Central memory CD8-positive, alpha-beta T cell (primary cell): ENCODE results near the gene HYAL1.
"Not testable (repeated sequence)": the region's sequence is repeated elsewhere in the genome, so short reads cannot be mapped to it uniquely, and the experiment has no call there.

Source experiments
- ATAC-seq: fragments of 150-1000 bp; cut with Tn5 transposase; replicated peaks from 2 replicates; pipeline ENCODE4 v1.10.0; 2022; ENCODE audit warnings: mild to moderate bottlenecking, moderate FRiP score, moderate number of reproducible peaks; ENCODE audit not compliant: poor library complexity, severe bottlenecking; ENCODE audit errors: extremely low read depth
- DNase-seq, 2 donors: peaks; one replicate each; pipeline ENCODE4 v3.0.0; 2021; ENCODE audit warnings: low spot score in 2 of 2
- H3K27ac Mint-ChIP-seq: one replicate; pipeline ENCODE4 v1.8.0; 2022; ENCODE audit warnings: low read depth, mild to moderate bottlenecking, moderate library complexity, mixed read lengths
- H3K27me3 Mint-ChIP-seq: one replicate; pipeline ENCODE4 v1.8.0; 2022; ENCODE audit warnings: mixed read lengths
- H3K36me3 Mint-ChIP-seq: one replicate; pipeline ENCODE4 v1.8.0; 2022; ENCODE audit warnings: mild to moderate bottlenecking, moderate library complexity, mixed read lengths; ENCODE audit not compliant: insufficient read depth
- H3K4me1 Mint-ChIP-seq: one replicate; pipeline ENCODE4 v1.8.0; 2022; ENCODE audit warnings: mixed read lengths
- H3K4me3 Mint-ChIP-seq: one replicate; pipeline ENCODE4 v1.8.0; 2022; ENCODE audit warnings: mild to moderate bottlenecking, moderate library complexity, mixed read lengths
- H3K9me3 Mint-ChIP-seq: one replicate; pipeline ENCODE4 v1.8.0; 2022; ENCODE audit warnings: mixed read lengths

HYAL1 gene

DNA sequence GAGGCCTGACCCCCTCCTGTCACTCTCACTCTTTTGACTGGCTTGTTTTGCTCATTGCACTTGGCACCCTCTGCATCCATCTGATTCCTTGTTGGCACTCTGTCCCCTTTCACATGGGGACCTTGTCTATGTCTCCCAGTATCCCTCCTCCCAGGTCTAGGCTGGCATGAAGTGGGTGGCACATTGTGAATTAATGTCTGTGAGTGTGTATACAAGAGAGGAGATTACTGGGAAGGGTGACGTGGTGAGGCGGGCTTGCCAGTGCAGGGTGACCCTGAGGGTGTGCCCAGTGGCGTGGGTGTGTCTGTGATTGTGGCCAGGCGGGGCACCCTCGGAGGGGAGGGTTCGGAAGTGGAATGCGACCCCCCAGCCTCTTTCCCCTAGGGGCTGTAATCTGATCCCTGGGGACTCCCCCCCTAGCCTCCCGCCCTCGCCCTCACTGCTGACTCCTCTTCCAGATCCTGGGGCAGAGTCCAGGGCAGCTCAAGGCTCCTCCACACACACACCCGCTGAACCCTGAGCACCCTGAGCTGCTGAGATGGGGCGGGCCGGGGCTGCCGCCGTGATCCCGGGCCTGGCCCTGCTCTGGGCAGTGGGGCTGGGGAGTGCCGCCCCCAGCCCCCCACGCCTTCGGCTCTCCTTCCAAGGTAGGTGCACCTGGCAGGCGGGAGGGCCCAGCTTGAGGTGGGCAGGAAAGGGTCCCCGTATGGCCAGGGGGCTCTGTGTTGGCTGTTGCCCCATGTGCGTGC is 34.5 kb downstream of the HYAL1 start, which contains the start of gene SEMA3B:
TSS of gene SEMA3B (plus strand) at position 445 of the 749 bp plus-strand sequence. CDS start at position 539, 94 bp downstream.
- Mint-ChIP-seq H3K27me3 (peaks cover 10% of the 10 kb centered on the region), H3K27ac (no peak within 1 kb of the TSS), H3K4me1 (peaks cover 6% of the 10 kb centered on the region), H3K9me3 (no peaks in the 10 kb centered on the region), H3K36me3 (peaks cover 9% of the 10 kb centered on the region), H3K4me3 (no peak within 1 kb of the TSS)
- DNase-seq (no peak), ATAC-seq (no peak)

DNA sequence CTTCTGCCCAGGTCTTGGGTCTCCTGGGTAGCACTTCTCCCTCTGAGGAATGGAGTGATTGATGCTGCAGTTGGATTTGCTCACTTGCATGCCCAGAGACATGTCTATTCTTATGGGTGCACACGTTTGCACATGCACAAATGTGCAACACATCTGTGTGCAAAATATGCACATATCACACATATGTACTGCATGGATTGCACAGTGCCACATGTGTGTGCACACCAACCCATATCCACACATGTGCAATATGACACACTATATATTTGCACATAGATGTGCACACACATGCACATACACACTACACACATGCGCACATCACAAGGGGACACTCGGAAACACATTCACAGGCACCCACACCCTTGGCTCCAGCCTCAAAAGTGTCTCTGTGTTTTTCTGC is 35.1 kb downstream of the HYAL1 start:
- H3K9me3 Mint-ChIP-seq: no peaks in the 10 kb centered on the region
- no peak for DNase-seq
- H3K4me1 Mint-ChIP-seq: peaks cover 6% of the 10 kb centered on the region
- H3K27ac Mint-ChIP-seq: no peak overlapping the region
- H3K36me3 Mint-ChIP-seq: peaks cover 9% of the 10 kb centered on the region
- no peak overlapping the region for H3K4me3 Mint-ChIP-seq
- peaks cover 7% of the 10 kb centered on the region for H3K27me3 Mint-ChIP-seq
- no peak for ATAC-seq

DNA sequence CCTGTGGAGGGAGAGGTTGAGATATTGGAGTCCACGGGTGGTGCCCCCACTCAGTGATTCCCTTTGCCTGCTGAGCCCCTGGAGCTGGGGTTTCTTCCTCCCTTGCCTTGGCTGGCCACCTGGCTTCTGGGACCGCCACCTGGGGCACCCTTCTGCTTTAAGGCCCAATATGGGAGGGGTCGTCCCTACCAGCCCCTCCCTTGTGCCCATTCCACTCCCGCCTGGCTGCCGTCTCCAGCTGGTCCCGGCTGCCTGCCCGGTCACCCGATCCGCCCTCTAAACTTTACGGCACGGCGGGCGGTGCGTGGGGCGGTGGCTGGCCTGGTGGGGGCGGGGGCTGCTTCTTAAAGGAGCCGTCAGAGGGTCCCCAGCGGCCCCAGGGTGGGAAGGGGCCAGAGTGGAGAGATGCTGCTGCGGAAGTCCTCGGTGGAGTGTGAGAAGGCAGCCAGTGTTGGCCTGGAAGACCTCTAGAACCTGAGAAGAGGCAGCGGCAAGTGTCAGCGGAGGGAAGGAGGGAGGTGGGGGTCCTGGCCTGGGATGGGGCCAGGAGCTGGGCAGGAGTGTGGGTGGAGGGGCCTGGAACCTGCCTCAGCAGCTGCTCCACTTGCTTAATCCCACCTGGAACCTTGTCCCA is 36.0 kb downstream of the HYAL1 start:
- no peak overlapping the region for H3K27ac Mint-ChIP-seq
- peaks cover 5% of the 10 kb centered on the region for H3K36me3 Mint-ChIP-seq
- H3K27me3 Mint-ChIP-seq: no peaks in the 10 kb centered on the region
- DNase-seq (no peak), ATAC-seq (no peak)
- H3K4me1 Mint-ChIP-seq: no peaks in the 10 kb centered on the region
- no peak overlapping the region for H3K4me3 Mint-ChIP-seq
- no peaks in the 10 kb centered on the region for H3K9me3 Mint-ChIP-seq

DNA sequence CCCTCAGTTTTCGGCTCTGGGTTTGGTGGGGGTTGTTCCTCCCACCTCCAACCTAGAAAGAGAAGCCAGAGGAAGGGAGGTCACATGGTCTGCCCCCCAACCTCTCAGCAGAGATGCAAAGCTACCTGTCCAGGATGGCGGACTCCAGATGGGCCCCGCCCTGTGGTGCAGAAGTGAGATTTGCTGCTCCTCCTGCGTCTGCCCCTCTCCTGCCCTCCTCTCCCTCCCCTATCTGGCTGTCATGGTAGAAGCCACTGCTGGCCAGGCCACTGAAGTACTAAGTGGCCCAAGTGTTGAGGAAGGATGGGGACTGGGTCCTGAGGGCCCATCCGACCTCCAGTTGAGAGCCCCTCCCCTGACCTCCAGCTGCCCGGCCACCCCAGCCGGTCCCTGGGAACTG is 36.5 kb downstream of the HYAL1 start:
- no peak overlapping the region for H3K4me3 Mint-ChIP-seq
- no peak for DNase-seq
- H3K4me1 Mint-ChIP-seq: no peaks in the 10 kb centered on the region
- H3K27ac Mint-ChIP-seq: no peak overlapping the region
- no peaks in the 10 kb centered on the region for H3K9me3 Mint-ChIP-seq
- H3K27me3 Mint-ChIP-seq: no peaks in the 10 kb centered on the region
- ATAC-seq: no peak
- H3K36me3 Mint-ChIP-seq: peaks cover 4% of the 10 kb centered on the region

DNA sequence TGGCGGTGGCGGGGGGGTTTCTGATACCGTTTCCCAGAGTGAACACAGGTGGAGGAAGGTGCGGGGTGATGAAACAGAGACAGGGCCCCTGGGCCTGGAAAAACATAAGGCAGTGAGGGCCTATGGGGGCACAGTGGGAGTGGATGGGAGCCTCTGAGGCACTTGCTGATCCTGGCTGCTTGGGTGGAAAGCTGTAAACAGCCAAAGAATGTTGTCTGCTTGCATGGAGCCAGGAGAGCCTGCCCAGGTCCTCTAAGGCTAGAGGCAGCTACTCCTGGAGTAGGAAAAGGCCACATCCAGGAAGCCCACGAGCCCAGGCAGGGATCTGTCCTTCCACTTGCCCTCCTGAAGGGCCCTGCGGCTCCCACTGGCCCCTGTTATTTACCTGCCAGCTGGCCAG is 37.4 kb downstream of the HYAL1 start:
- Mint-ChIP-seq H3K27ac (no peak overlapping the region), H3K9me3 (no peaks in the 10 kb centered on the region), H3K4me1 (no peaks in the 10 kb centered on the region), H3K36me3 (peaks cover 2% of the 10 kb centered on the region), H3K27me3 (no peaks in the 10 kb centered on the region), H3K4me3 (no peak overlapping the region)
- DNase-seq (no peak), ATAC-seq (no peak)

DNA sequence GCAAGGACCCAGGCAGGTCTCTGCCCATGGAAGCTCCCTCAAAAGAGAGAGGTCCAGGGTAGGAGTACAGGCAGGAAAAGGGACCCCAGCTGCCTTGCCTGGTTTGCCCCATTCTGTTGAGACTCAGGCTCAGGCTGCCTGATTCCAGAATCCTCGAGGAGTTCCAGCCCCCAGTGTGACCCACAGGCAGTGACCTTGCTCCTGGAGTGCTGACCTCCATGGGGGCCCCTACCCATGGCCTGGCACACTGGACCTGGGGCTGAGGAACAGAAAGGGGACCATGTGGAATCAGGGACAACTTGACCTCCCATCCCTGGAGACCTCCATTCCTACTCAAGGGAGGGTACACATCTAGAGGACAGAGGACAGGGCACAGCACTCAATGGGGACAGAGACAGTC is 37.8 kb downstream of the HYAL1 start:
- H3K4me3 Mint-ChIP-seq: no peak overlapping the region
- no peaks in the 10 kb centered on the region for H3K4me1 Mint-ChIP-seq
- H3K36me3 Mint-ChIP-seq: peaks cover 2% of the 10 kb centered on the region
- H3K27ac Mint-ChIP-seq: no peak overlapping the region
- no peaks in the 10 kb centered on the region for H3K27me3 Mint-ChIP-seq
- no peak for ATAC-seq
- no peak for DNase-seq
- H3K9me3 Mint-ChIP-seq: no peaks in the 10 kb centered on the region

DNA sequence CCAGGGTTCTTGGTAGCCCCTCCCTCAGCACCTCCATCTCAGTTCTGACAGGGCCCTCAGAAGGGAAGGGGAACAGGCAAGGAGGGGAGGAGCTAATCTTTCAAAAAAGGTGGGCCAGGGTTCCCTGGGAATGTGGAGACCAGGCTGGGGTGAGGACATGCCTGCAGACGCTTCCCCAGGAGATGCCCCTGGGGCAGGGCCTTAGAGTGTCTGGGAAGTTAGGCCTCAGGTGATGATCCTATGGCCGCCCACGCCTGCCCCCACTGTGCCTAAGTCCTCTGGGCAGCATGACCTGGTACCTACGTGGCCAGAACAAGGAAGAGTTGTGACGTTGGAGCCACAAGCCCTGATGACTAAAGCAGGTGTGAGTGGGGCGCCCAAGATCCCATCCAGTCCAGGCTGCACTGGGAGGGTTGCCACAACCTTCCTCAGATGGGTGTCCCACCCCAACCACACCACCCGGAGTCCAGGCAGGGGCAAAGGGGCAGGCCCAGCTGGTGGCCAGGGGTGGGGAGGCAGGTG is 38.3 kb downstream of the HYAL1 start:
- Mint-ChIP-seq H3K9me3 (no peaks in the 10 kb centered on the region), H3K36me3 (peaks cover 5% of the 10 kb centered on the region), H3K4me1 (peaks cover under 1% of the 10 kb centered on the region), H3K27ac (no peak overlapping the region), H3K4me3 (no peak overlapping the region), H3K27me3 (no peaks in the 10 kb centered on the region)
- ATAC-seq (no peak), DNase-seq (no peak)

DNA sequence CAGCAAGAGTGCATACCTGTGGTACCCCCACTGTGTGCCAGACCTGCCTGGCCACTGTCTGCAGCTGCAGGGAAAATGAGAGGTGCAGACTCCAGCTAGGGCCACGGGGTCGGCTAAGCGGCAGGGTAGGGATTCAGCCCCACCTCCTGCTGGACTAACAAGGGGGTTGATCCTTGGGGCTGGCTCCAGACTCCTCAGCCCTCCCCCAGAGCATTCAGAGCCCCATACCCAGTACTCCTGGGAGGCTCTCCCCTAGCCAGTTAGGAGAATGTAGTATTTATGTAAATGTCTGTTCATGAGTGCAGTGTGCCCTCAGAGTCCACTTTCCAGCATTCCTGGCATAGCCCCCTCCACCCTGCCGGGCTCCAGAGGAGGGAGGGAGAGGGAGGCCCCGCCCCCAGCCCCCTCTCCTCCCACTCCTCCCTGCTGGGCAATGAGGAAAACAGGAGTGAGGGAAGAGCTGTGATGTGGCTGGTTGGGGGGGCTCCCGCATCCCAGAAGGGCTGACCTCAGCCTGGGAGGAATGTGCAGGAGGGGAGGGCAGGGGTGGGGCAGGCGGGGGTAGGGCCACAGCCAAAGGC is 38.9 kb downstream of the HYAL1 start:
- no peak for ATAC-seq
- no peak overlapping the region for H3K27ac Mint-ChIP-seq

DNA sequence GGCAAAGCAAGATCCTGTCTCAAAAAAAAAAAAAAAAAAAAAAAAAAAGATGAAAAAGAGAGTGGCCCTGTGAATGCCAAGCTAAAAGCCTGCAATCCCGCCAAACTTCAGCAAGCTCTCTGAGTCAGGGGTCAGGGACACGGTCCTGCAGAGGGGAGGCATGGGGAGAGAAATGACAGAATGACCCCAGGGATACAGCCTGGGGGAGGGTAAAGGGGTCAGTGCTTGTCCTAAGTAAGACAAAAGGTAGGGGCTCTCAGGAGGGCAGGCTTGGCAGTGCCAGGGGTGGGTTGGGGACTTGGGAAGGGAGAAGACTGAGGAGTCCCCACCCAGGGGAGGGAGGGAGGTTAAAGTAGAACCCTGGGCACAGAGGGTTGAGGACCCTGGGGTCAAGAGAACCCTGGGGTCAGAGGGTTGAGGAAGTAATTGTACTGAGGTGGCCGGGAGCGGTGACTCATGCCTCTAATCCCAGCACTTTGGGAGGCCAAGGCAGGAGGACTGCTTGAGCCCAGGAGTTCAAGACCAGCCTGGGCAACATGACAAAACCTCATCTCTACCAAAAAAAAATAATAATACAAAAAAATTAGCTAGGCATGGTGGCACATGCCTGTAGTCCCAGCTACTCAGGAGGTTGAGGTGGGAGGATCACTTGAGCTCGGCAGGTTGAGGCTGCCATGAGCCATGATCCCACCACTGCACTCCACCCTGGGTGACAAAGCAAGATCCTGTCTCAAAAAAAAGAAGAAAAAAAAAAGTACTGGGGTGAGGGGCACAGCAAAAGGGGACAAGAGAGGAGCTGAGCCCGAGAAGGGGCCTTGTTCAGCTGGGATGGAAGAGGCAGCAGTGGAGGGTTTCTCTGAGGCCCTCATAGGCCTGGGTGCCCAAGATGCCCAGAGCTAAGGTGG is 39.6 kb downstream of the HYAL1 start:
- Mint-ChIP-seq H3K4me3 (no peak overlapping the region), H3K36me3 (peaks cover 16% of the 10 kb centered on the region), H3K27me3 (no peaks in the 10 kb centered on the region), H3K27ac (no peak overlapping the region), H3K4me1 (peaks cover 6% of the 10 kb centered on the region), H3K9me3 (no peaks in the 10 kb centered on the region)
- ATAC-seq: no peak
- DNase-seq: no peak

More for the DNA sequence above, 38.9 kb downstream of the HYAL1 start:
- Mint-ChIP-seq H3K4me3 (no peak overlapping the region), H3K4me1 (peaks cover 6% of the 10 kb centered on the region), H3K9me3 (no peaks in the 10 kb centered on the region), H3K36me3 (peaks cover 10% of the 10 kb centered on the region), H3K27me3 (no peaks in the 10 kb centered on the region)
- DNase-seq: no peak

DNA sequence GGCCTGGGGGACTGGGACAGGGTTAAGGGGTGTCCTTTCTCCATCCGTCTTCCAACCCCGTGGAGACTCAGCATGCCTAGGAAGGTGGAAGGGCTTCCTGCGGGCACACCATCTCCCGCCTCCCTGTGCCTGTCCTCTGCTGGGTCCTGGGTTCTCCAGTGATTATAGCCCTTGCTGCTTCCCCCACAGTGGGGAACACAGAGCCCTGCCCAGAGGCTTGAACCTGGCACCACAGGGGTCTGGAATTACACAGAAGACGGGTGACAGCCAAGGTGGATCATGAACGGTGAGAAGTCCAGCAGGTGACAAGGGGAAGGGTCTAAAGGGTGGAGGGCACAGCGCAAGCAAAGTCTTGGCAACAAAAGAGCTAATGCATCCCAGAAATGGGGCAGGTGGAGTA is 40.6 kb downstream of the HYAL1 start:
- no peaks in the 10 kb centered on the region for H3K27me3 Mint-ChIP-seq
- ATAC-seq (no peak), DNase-seq (no peak)
- no peak overlapping the region for H3K4me3 Mint-ChIP-seq
- H3K4me1 Mint-ChIP-seq: peaks cover 6% of the 10 kb centered on the region
- peaks cover 24% of the 10 kb centered on the region for H3K36me3 Mint-ChIP-seq
- no peaks in the 10 kb centered on the region for H3K9me3 Mint-ChIP-seq
- H3K27ac Mint-ChIP-seq: no peak overlapping the region

DNA sequence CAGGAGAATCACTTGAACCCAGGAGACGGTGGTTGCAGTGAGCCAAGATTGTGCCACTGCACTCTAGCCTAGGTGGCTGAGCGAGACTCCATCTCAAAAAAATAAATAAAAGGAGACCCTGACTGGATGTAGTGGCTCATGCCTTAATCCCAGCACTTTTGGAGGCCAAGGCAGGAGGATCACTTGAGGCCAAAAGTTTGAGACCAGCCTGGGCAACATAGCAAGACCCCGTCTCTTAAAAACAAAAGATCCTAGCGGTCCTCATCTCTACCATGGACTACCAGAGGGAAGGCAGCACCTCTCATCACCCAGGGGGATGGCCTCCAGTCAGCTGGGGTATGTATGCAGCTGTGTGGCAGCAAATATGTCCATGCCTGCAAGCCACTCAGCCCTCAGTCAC is 41.2 kb downstream of the HYAL1 start:
- not testable (repeated sequence) for H3K9me3 Mint-ChIP-seq, H3K4me3 Mint-ChIP-seq, H3K27ac Mint-ChIP-seq, DNase-seq, H3K27me3 Mint-ChIP-seq, H3K4me1 Mint-ChIP-seq, ATAC-seq
- peaks cover 30% of the 10 kb centered on the region for H3K36me3 Mint-ChIP-seq

DNA sequence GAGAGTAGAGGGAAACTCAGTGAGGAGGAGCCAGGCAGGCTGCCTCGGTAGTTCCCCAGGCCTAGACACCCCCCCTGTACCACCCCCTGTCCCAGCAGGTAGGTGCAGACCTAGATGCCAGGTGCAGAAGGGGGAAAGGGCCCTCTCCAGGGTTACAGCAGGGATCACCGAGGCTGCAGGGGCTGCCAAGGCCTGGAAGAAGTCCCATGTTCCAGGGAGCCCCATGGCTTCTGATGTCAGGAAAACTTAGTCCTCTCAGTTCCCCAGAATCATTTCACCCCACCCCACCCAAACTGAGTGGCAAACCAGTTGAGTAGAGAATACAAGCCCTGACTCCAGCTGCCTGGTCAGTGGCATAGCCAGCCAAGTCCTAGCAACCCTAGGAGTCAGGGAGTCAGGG is 41.9 kb downstream of the HYAL1 start:
- Mint-ChIP-seq H3K27ac (no peak overlapping the region), H3K36me3 (peaks cover 34% of the 10 kb centered on the region), H3K9me3 (no peaks in the 10 kb centered on the region), H3K27me3 (no peaks in the 10 kb centered on the region), H3K4me3 (no peak overlapping the region), H3K4me1 (peaks cover 6% of the 10 kb centered on the region)
- no peak for DNase-seq
- no peak for ATAC-seq
